ENCODE measurements around the gene RXRG. TPM values are rescaled to one million over a fixed set of nuclear protein-coding genes. Genes with fewer than 3 reads are reported as not detected.
A peak's percentile ranks its signal among the peaks of the same experiment; 100 is the strongest.

RXRG gene
- total and polyA plus RNA-seq, 11 donors, result 0.91 to 11.4 (median 2.3) TPM

GRCh38 chr1:165443539-165444311 is 1.2 kb downstream of the RXRG start:
- TF ChIP-seq POLR2A (IDR thresholded peaks at IDR 0.05) (no peak), CTCF (IDR thresholded peaks at IDR 0.05) (no peak)
- DNase-seq (peak in 3 of 5 donors; percentile 42 to 70 (median 44)), ATAC-seq (peak; percentile 56 to 80 (median 66))
- Histone ChIP-seq H3K9me3 (no peaks in the 10 kb centered on the region), H3K36me3 (no peaks in the 10 kb centered on the region), H3K27ac (peak overlapping the region in 6 of 12 donors; percentile 6 to 76 (median 54)), H3K4me1 (peaks cover 0 to 26% (median 9%) of the 10 kb centered on the region in 12 donors), H3K4me3 (peak overlapping the region in 11 of 12 donors; percentile 27 to 60 (median 52)), H3K27me3 (peaks cover 0 to 46% (median 0%) of the 10 kb centered on the region in 9 donors)
- intact Hi-C loops (cut with DNase I), result loop anchor here in 1 of 10 donors (5.0 kb wide), 1 partner anchor 49 kb away; no protein-coding TSS in a partner anchor
- 9 to 17% (median 14%) methylated on average over 8 of the region's 8 CpGs for WGBS, 4 donors

- peak overlapping the region in 1 of 12 donors; percentile 56 for H3K4me3 ChIP-seq
- DNase-seq (no peak), ATAC-seq (no peak)
- peak overlapping the region in 1 of 12 donors; percentile 19 for H3K27ac ChIP-seq
- H3K4me1 ChIP-seq, result peaks cover 0 to 26% (median 9%) of the 10 kb centered on the region in 12 donors
- intact Hi-C loops (cut with DNase I), result loop anchor here in 1 of 10 donors (5.0 kb wide), 1 partner anchor 50 kb away; no protein-coding TSS in a partner anchor
- H3K27me3 ChIP-seq, result peaks cover 0 to 46% (median 0%) of the 10 kb centered on the region in 9 donors
- H3K36me3 ChIP-seq, result no peaks in the 10 kb centered on the region
- TF ChIP-seq POLR2A (IDR thresholded peaks at IDR 0.05), result no peak
- no peak for TF ChIP-seq CTCF (IDR thresholded peaks at IDR 0.05)
- H3K9me3 ChIP-seq, result no peaks in the 10 kb centered on the region
Observed at GRCh38 chr1:165442653-165443052, 2.3 kb downstream of the RXRG start.

- TF ChIP-seq POLR2A (IDR thresholded peaks at IDR 0.05) (no peak), CTCF (IDR thresholded peaks at IDR 0.05) (no peak)
- peaks cover 0 to 26% (median 9%) of the 10 kb centered on the region in 12 donors for H3K4me1 ChIP-seq
- WGBS, 4 donors, result 73 to 95% (median 84%) methylated on average over 3 of the region's 3 CpGs
- H3K27ac ChIP-seq, result no peak overlapping the region
- H3K27me3 ChIP-seq, result peaks cover 0 to 46% (median 0%) of the 10 kb centered on the region in 9 donors
- ATAC-seq, result no peak
- H3K4me3 ChIP-seq, result no peak overlapping the region
- H3K36me3 ChIP-seq, result no peaks in the 10 kb centered on the region
- DNase-seq, result no peak
- H3K9me3 ChIP-seq, result no peaks in the 10 kb centered on the region
- intact Hi-C loops (cut with DNase I), result loop anchor here in 1 of 10 donors (5.0 kb wide), 1 partner anchor 50 kb away; no protein-coding TSS in a partner anchor
Observed at GRCh38 chr1:165442053-165442452, 2.9 kb downstream of the RXRG start.

GRCh38 chr1:165441166-165441880 is 3.6 kb downstream of the RXRG start:
- no peak for ATAC-seq
- Histone ChIP-seq H3K4me1 (peaks cover 0 to 26% (median 9%) of the 10 kb centered on the region in 12 donors), H3K4me3 (no peak overlapping the region), H3K36me3 (no peaks in the 10 kb centered on the region), H3K9me3 (no peaks in the 10 kb centered on the region), H3K27ac (no peak overlapping the region), H3K27me3 (peaks cover 0 to 39% (median 0%) of the 10 kb centered on the region in 9 donors)
- intact Hi-C loops (cut with DNase I), result loop anchor here in 1 of 10 donors (5.0 kb wide), 1 partner anchor 51 kb away; no protein-coding TSS in a partner anchor
- no peak for DNase-seq
- 71 to 82% (median 78%) methylated on average over 5 of the region's 5 CpGs for WGBS, 4 donors
- no peak for TF ChIP-seq CTCF (IDR thresholded peaks at IDR 0.05)
- TF ChIP-seq POLR2A (IDR thresholded peaks at IDR 0.05), result no peak
